ENCODE results near the gene GFPT1. TPM values are rescaled to one million over a fixed set of nuclear protein-coding genes. Genes with fewer than 3 reads are reported as not detected.

GFPT1 gene
- 32.5 and 34.4 TPM in 2 replicates for total RNA-seq

GRCh38 chr2:69386789-69387734 lies at the start of gene GFPT1:
Gene GFPT1 (minus strand): TSS chr2:69387227. CDS start chr2:69387071, 156 bp downstream.

Other genes starting within 250 kb of the GFPT1 start
- gene NFU1, start 50.2 kb upstream of the GFPT1 start, total RNA-seq: 55.0 and 59.3 TPM in 2 replicates

All from bronchial smooth muscle cell (primary cell).